Activated T-cell treated with anti-CD3 and anti-CD28 coated beads, Interleukin-2, amount 50 U/mL, for 4 hours (primary cell): Measurements from ENCODE around the gene DPP3. TPM values are rescaled to one million over a fixed set of nuclear protein-coding genes. Genes with fewer than 3 reads are reported as not detected.

Experiments used
- ATAC-seq, 2 donors: fragments of 200-7000 bp; cut with Tn5 transposase; one replicate each; pipeline ENCODE4 v1.10.0; 2021
- DNase-seq: peaks from one replicate; pipeline ENCODE4 v3.0.0-alpha.2; 2020
- H3K27me3 Mint-ChIP-seq: one replicate; pipeline ENCODE4 v1.8.0; 2021; ENCODE audit warnings: low read depth, mixed read lengths
- H3K36me3 Mint-ChIP-seq: one replicate; pipeline ENCODE4 v1.8.0; 2022; ENCODE audit warnings: mixed read lengths; ENCODE audit not compliant: insufficient read depth
- H3K4me1 Mint-ChIP-seq: one replicate; pipeline ENCODE4 v1.8.0; 2021; ENCODE audit warnings: low read depth, mixed read lengths
- H3K4me3 Mint-ChIP-seq: one replicate; pipeline ENCODE4 v1.8.0; 2021; ENCODE audit warnings: mild to moderate bottlenecking, moderate library complexity, mixed read lengths
- H3K9me3 Mint-ChIP-seq: one replicate; pipeline ENCODE4 v1.8.0; 2021; ENCODE audit warnings: mixed read lengths
- total RNA-seq, 3 donors: library from RNA; stranded (reverse); gene quantifications; one replicate each; pipeline ENCODE4 v1.2.1, GENCODE V29; 2021

DPP3 gene
- total RNA-seq, 3 donors from 2014 or later = 123 to 142 (median 132) TPM

DNA sequence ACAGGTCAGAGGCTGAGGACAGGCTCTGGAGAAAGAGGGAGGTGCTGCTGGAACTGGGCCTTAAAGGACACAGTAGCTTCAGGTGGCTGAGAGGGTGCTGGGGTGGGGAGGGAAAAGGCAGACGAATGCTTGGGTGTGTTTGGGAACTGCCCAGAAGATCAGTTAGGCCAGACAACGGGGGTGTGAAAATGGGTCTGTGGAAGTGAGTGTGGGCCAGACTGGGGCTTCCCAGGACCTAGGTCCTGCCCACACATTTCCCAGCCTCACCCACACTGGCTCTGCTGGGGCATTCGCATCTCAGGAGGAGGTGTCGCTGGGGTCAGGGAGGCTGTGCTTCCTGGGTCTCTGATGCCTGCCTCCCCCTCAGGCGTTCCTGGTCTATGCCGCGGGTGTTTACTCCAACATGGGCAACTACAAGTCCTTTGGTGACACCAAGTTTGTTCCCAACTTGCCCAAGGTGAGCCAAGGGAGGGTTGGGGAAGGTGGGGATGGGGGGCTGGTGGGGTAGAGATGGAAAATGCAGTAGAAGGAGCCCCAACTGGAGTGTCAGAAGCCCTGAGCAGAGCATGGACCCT lies 4.7 kb downstream of the DPP3 start:
- H3K4me3 Mint-ChIP-seq = no peak overlapping the region
- no peaks in the 10 kb centered on the region for H3K27me3 Mint-ChIP-seq
- DNase-seq (no peak), ATAC-seq (no peak)
- no peaks in the 10 kb centered on the region for H3K9me3 Mint-ChIP-seq
- peaks cover 12% of the 10 kb centered on the region for H3K4me1 Mint-ChIP-seq
- H3K36me3 Mint-ChIP-seq = peaks cover 16% of the 10 kb centered on the region

- H3K9me3 Mint-ChIP-seq = no peaks in the 10 kb centered on the region
- no peaks in the 10 kb centered on the region for H3K27me3 Mint-ChIP-seq
- DNase-seq (no peak), ATAC-seq (no peak)
- no peak overlapping the region for H3K4me3 Mint-ChIP-seq
- peaks cover 21% of the 10 kb centered on the region for H3K36me3 Mint-ChIP-seq
- peaks cover 3% of the 10 kb centered on the region for H3K4me1 Mint-ChIP-seq
Measured at GRCh38 chr11:66488957-66489356, 8.7 kb downstream of the DPP3 start.

DNA sequence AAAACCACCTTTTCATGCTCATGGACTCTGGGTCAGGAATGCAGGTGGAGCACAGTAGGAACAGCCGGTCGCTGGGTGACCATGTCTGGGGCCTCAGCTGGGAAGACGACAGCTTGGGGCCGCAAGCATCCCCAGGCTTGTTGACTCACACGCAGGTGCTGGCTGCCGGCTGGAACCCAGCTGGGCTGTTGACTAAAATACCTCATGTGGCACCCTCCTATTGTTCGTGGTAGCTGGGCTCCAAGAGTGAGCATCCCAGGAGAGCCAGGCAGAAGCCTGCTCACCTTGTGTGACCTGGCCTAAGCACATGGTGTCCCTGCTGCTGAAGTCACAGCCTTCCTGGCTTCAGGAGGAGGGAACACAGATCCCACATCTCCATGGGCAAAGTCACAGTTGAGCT lies 9.4 kb downstream of the DPP3 start:
- Mint-ChIP-seq H3K4me1 (peaks cover 3% of the 10 kb centered on the region), H3K36me3 (peaks cover 21% of the 10 kb centered on the region), H3K9me3 (no peaks in the 10 kb centered on the region), H3K4me3 (no peak overlapping the region), H3K27me3 (no peaks in the 10 kb centered on the region)
- no peak for DNase-seq
- ATAC-seq = no peak

DNA sequence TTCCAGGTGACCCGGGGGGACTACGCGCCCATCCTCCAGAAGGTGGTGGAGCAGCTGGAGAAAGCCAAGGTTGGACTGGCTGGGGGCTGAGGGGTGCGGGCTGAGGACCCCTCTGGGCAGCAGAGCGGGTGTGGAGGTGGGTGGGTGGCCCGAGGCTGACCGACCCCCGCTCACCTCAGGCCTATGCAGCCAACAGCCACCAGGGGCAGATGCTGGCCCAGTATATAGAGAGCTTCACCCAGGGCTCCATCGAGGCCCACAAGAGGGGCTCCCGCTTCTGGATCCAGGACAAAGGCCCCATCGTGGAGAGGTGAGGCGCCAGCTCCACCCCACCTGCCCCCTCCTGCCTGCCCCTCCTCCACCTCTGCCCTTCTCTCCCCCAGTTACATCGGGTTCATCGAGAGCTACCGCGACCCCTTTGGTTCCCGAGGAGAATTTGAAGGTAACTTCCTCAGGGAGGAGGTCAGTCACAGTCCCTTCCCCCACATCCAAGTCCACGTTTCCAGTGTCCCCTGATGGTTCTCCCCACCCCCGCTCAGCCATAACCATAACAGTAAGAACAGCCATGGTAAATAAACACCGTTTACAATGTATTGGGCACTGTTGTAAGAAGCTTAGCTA lies 11.2 kb downstream of the DPP3 start:
- Mint-ChIP-seq H3K9me3 (no peaks in the 10 kb centered on the region), H3K36me3 (peaks cover 16% of the 10 kb centered on the region), H3K27me3 (no peaks in the 10 kb centered on the region), H3K4me1 (no peaks in the 10 kb centered on the region), H3K4me3 (no peak overlapping the region)
- no peak for DNase-seq
- ATAC-seq = peak in 1 of 2 donors; percentile 43

GRCh38 chr11:66492161-66492865 lies 12.1 kb downstream of the DPP3 start:
- ATAC-seq = no peak
- H3K36me3 Mint-ChIP-seq = peaks cover 20% of the 10 kb centered on the region

GRCh38 chr11:66493130-66493529 lies 12.9 kb downstream of the DPP3 start:
- DNase-seq = no peak
- Mint-ChIP-seq H3K4me1 (no peaks in the 10 kb centered on the region), H3K36me3 (peaks cover 23% of the 10 kb centered on the region), H3K4me3 (no peak overlapping the region), H3K9me3 (no peaks in the 10 kb centered on the region), H3K27me3 (no peaks in the 10 kb centered on the region)
- no peak for ATAC-seq

More at GRCh38 chr11:66492161-66492865, 12.1 kb downstream of the DPP3 start:
- no peaks in the 10 kb centered on the region for H3K27me3 Mint-ChIP-seq
- no peak for DNase-seq
- H3K4me1 Mint-ChIP-seq = no peaks in the 10 kb centered on the region
- H3K9me3 Mint-ChIP-seq = no peaks in the 10 kb centered on the region
- H3K4me3 Mint-ChIP-seq = no peak overlapping the region

DNA sequence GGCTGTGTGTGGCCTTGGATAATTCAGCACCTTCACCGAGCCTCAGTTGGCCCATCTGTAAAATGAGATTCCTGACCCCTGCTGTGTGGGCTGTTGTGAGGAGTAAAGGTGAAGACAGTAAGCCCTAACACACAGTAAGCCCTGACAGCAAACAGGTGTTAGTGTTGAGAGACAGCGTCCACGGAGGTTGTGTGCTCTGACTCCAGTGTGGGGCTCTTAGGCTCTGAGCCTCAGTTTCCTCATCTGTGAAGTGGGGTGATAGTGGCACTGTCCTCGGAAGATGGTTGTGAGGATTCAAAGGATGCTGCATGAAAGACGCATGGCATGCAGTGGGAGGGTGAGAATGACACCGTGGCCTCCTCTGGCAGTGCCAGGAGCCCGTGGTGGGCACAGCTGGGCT lies 14.2 kb downstream of the DPP3 start:
- no peak for ATAC-seq
- H3K36me3 Mint-ChIP-seq = peaks cover 18% of the 10 kb centered on the region
- no peaks in the 10 kb centered on the region for H3K4me1 Mint-ChIP-seq
- DNase-seq = no peak
- H3K9me3 Mint-ChIP-seq = no peaks in the 10 kb centered on the region
- H3K27me3 Mint-ChIP-seq = no peaks in the 10 kb centered on the region
- H3K4me3 Mint-ChIP-seq = no peak overlapping the region

- DNase-seq = no peak
- no peaks in the 10 kb centered on the region for H3K4me1 Mint-ChIP-seq
- ATAC-seq = no peak
- no peaks in the 10 kb centered on the region for H3K9me3 Mint-ChIP-seq
- H3K27me3 Mint-ChIP-seq = no peaks in the 10 kb centered on the region
- H3K36me3 Mint-ChIP-seq = peaks cover 16% of the 10 kb centered on the region
- no peak overlapping the region for H3K4me3 Mint-ChIP-seq
Measured at GRCh38 chr11:66494935-66495334, 14.7 kb downstream of the DPP3 start.

DNA sequence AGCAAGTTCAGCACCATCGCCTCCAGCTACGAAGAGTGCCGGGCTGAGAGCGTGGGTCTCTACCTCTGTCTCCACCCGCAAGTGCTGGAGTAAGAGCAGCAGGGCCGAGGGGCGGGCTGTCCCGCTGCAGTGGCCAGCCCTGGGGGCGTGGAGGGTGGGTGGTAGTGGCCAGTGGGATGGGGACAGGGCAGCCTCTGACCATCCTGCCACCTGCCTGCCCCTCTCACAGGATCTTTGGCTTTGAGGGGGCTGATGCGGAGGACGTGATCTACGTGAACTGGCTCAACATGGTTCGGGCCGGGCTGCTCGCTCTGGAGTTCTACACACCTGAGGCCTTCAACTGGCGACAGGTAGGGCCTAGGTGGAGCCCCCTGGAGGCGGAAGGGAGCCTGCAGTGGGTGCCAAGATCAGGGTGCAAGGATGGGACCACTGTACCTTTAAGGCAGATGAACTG lies 15.2 kb downstream of the DPP3 start:
- Mint-ChIP-seq H3K36me3 (peaks cover 16% of the 10 kb centered on the region), H3K4me3 (no peak overlapping the region), H3K4me1 (no peaks in the 10 kb centered on the region), H3K9me3 (no peaks in the 10 kb centered on the region), H3K27me3 (no peaks in the 10 kb centered on the region)
- DNase-seq (no peak), ATAC-seq (no peak)

GRCh38 chr11:66497206-66497605 lies 17.0 kb downstream of the DPP3 start:
- DNase-seq = no peak
- no peak for ATAC-seq
- H3K9me3 Mint-ChIP-seq = no peaks in the 10 kb centered on the region
- H3K4me3 Mint-ChIP-seq = no peak overlapping the region
- H3K27me3 Mint-ChIP-seq = no peaks in the 10 kb centered on the region
- H3K4me1 Mint-ChIP-seq = no peaks in the 10 kb centered on the region
- peaks cover 14% of the 10 kb centered on the region for H3K36me3 Mint-ChIP-seq

- no peak for DNase-seq
- ATAC-seq = no peak
- no peaks in the 10 kb centered on the region for H3K27me3 Mint-ChIP-seq
Measured at GRCh38 chr11:66498506-66498905, 18.3 kb downstream of the DPP3 start.

GRCh38 chr11:66505276-66505816 lies 25.1 kb downstream of the DPP3 start:
- no peaks in the 10 kb centered on the region for H3K9me3 Mint-ChIP-seq
- no peaks in the 10 kb centered on the region for H3K27me3 Mint-ChIP-seq
- H3K4me3 Mint-ChIP-seq = no peak overlapping the region
- no peak for DNase-seq
- ATAC-seq = no peak
- no peaks in the 10 kb centered on the region for H3K4me1 Mint-ChIP-seq
- H3K36me3 Mint-ChIP-seq = peaks cover 24% of the 10 kb centered on the region

More at GRCh38 chr11:66498506-66498905, 18.3 kb downstream of the DPP3 start:
- Mint-ChIP-seq H3K4me1 (no peaks in the 10 kb centered on the region), H3K36me3 (peaks cover 10% of the 10 kb centered on the region), H3K4me3 (no peak overlapping the region), H3K9me3 (no peaks in the 10 kb centered on the region)

DNA sequence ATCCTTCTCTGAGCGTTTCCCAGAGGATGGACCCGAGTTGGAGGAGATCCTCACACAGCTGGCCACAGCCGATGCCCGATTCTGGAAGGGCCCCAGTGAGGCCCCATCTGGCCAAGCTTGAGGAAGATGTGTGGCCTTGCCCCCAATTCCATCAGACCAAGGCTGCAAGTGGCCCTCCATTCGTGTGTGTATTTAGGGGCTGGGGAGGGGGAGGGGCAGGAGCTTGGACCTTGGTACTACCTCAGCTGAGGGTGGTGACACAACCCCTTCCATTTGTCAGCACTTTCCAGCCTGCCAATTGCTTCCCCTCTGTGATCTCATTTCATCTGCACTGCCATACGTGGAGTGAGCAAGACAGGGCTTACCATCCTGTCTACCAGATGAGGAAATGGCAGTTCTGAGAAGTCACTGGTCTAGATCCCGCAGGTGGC lies 28.9 kb downstream of the DPP3 start:
- Mint-ChIP-seq H3K4me1 (peaks cover 9% of the 10 kb centered on the region), H3K9me3 (no peaks in the 10 kb centered on the region), H3K27me3 (no peaks in the 10 kb centered on the region), H3K4me3 (no peak overlapping the region), H3K36me3 (peaks cover 17% of the 10 kb centered on the region)
- ATAC-seq (no peak), DNase-seq (no peak)

- Mint-ChIP-seq H3K9me3 (no peaks in the 10 kb centered on the region), H3K4me3 (peak within 1 kb of the TSS; percentile 90), H3K36me3 (peaks cover 14% of the 10 kb centered on the region), H3K4me1 (peaks cover 9% of the 10 kb centered on the region), H3K27me3 (no peaks in the 10 kb centered on the region)
- DNase-seq = peak; percentile 79
- ATAC-seq = peak; percentile 98 to 100
Measured at GRCh38 chr11:66510271-66510989, 30.2 kb downstream of the DPP3 start, which contains the start of gene BBS1. TSS of gene BBS1 (plus strand) at chr11:66510635. CDS start at chr11:66510660, 25 bp downstream.
